Fibroblast of gingiva (primary cell): ENCODE measurements around the gene ENDOG.
"Not testable (repeated sequence)": the region's sequence is repeated elsewhere in the genome, so short reads cannot be mapped to it uniquely, and the experiment has no call there.

Source experiments
- DNase-seq: peaks from one replicate; pipeline ENCODE4 v3.0.0-alpha.2; 2011; ENCODE audit warnings: low read depth

Gene ENDOG

DNA sequence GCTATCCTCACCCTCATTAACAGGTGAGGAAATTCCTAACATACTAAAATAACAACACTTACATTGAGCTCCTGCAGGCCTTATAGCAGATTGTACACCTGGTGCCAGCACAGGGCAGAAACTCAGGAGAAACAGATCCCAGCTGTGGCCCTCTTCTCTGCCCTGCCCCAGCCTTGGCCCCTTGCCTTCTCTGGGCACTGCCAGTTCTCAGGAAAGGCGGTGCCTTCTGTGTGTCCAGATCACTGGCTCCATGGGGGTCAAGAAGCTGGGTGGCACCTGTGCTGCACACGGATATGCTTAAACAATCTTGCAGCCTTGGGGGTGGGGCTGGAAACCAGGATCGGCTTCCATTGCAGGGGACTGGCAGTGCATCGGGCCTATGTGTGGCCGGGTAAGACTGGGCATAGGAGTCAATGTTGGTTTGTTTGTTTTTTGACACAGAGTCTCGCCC lies 44.1 kb downstream of the ENDOG start:
- no peak for DNase-seq

DNA sequence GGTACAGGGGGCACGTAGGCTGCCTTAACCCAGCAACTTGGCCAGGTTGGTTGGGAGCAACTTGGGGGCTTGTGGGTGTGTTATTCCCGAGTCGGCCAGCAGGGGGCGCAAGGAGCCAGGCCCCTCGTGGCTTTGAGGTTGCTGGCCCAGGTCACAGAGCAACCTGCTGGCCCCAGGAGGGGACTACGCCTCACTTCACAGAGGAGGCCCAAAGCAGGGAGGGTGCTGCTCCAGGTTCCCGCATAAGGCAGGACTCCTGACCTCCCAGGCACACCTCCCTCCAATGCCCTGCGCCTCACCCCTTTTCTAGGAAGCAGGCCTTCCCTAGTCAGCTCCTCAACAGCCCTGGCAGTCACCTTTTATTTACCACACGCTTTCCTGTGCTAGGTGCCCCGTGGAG lies 45.3 kb downstream of the ENDOG start:
- DNase-seq, result peak; percentile 31

DNA sequence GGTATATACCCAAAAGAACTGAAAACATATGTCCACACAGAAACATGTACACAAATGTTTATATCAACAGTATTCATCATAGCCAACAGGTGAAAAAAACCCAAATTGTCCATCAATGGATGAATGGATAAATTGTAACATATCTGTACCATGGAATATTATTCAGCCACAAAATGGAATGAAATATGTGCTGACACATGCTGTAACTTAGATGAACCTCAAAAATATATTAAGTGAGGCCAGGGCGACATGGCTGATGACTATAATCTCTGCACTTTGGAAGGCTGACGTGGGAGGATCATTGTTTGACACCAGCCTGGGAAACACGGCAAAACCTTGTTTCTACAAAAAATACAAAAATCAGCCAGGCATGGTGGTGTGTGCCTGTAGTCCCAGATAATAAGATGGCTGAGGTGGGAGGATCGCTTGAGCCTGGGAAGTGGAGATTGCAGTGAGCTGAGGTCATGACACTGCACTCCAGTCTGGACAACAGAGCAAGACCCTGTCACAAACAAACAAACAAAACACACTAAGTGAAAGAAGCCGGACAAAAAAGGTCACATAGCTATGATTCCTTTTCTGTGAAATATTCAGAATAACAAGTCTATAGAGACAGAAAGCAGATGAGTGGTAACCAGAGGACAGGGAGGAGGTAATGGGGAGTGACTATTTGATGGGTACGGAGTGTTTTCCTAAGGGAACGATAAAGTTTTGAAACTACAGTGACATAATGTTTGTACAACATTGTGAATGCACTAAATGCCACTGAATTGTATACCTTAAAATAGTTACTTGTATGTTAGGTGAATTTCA lies 52.0 kb downstream of the ENDOG start:
- DNase-seq, result no peak

DNA sequence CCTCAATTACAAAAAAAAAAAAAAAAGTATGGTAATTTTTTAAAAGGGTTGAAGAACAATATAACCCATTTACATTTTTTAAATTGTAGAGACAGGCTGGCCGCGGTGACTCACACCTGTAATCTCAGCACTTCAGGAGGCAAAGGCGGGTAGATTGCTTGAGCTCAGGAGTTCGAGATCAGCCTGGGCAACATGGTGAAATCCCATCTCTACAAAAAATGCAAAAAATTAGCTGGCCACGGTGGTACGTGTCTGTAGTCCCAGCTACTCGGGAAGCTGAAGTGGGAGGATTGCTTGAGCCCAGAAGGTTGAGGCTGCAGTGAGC lies 52.6 kb downstream of the ENDOG start:
- not testable (repeated sequence) for DNase-seq
